Neuronal stem cell (in vitro differentiated cells): ENCODE results near the gene SMIM5.

Experiments
- DNase-seq: peaks from one replicate; pipeline ENCODE4 v3.0.0-alpha.2; 2013; ENCODE audit warnings: low spot score
- H2AFZ ChIP-seq: one replicate; pipeline ENCODE4 v1.6.1; 2013; ENCODE audit warnings: mild to moderate bottlenecking, low read length, inconsistent platforms
- H2AK5ac ChIP-seq: 2 replicates; pipeline ENCODE4 v1.6.1; 2013; ENCODE audit warnings: low read depth, mild to moderate bottlenecking, inconsistent platforms, low read length, moderate library complexity, mixed read lengths
- H2BK120ac ChIP-seq: 2 replicates; pipeline ENCODE4 v1.6.1; 2013; ENCODE audit warnings: low read depth, mild to moderate bottlenecking, inconsistent platforms, low read length, moderate library complexity, mixed read lengths
- H2BK12ac ChIP-seq: one replicate; pipeline ENCODE4 v1.6.1; 2013; ENCODE audit warnings: low read length, inconsistent platforms
- H2BK15ac ChIP-seq: 2 replicates; pipeline ENCODE4 v1.6.1; 2013; ENCODE audit warnings: mild to moderate bottlenecking, low read length, inconsistent platforms, mixed read lengths
- H2BK5ac ChIP-seq: one replicate; pipeline ENCODE4 v1.6.1; 2013; ENCODE audit warnings: inconsistent platforms, mild to moderate bottlenecking, low read length, moderate library complexity
- H3K14ac ChIP-seq: one replicate; pipeline ENCODE4 v1.6.1; 2013; ENCODE audit warnings: low read length, inconsistent platforms
- H3K18ac ChIP-seq: 2 replicates; pipeline ENCODE4 v1.6.1; 2013; ENCODE audit warnings: low read length, inconsistent platforms
- H3K23ac ChIP-seq: 2 replicates; pipeline ENCODE4 v1.6.1; 2013; ENCODE audit warnings: low read depth, mild to moderate bottlenecking, mixed read lengths, low read length, inconsistent platforms; ENCODE audit not compliant: poor library complexity
- H3K27ac ChIP-seq: replicated peaks from 3 replicates; pipeline ENCODE4 v1.5.1; 2013; ENCODE audit warnings: low read length, inconsistent platforms
- H3K27me3 ChIP-seq, 3 experiments: 2 replicates each; pipeline ENCODE4 v1.6.1; 2013; ENCODE audit warnings: low read length in 3 of 3, mild to moderate bottlenecking in 2 of 3, inconsistent platforms in 1 of 3, low read depth in 1 of 3, mixed read lengths in 1 of 3, moderate library complexity in 1 of 3; ENCODE audit not compliant: control insufficient read depth in 3 of 3, insufficient read depth in 3 of 3
- H3K36me3 ChIP-seq, 2 donors: replicated peaks in 1 of 2; 2 replicates each; pipeline ENCODE4 v1.6.1; 2013; ENCODE audit warnings: low read length in 2 of 2; ENCODE audit not compliant: control insufficient read depth in 2 of 2, insufficient read depth in 2 of 2
- H3K4ac ChIP-seq: 2 replicates; pipeline ENCODE4 v1.6.1; 2013; ENCODE audit warnings: inconsistent platforms, mild to moderate bottlenecking, low read length, moderate library complexity
- H3K4me1 ChIP-seq, 2 donors: 1 replicate in 1 of 2; 2 replicates in 1 of 2; pipeline ENCODE4 v1.6.1; 2013; ENCODE audit warnings: low read length in 2 of 2, low read depth in 1 of 2; ENCODE audit not compliant: control insufficient read depth in 2 of 2, insufficient read depth in 1 of 2
- H3K4me2 ChIP-seq: one replicate; pipeline ENCODE4 v1.6.1; 2013; ENCODE audit warnings: mild to moderate bottlenecking, low read length, inconsistent platforms; ENCODE audit not compliant: insufficient read depth, poor library complexity, severe bottlenecking
- H3K4me3 ChIP-seq, 2 donors: 2 replicates each; pipeline ENCODE4 v1.5.1; 2013; ENCODE audit warnings: low read length in 2 of 2, mild to moderate bottlenecking in 2 of 2, inconsistent platforms in 1 of 2, moderate library complexity in 1 of 2
- H3K79me1 ChIP-seq: one replicate; pipeline ENCODE4 v1.6.1; 2013; ENCODE audit warnings: low read depth, mild to moderate bottlenecking, inconsistent platforms, low read length, moderate library complexity
- H3K9ac ChIP-seq: one replicate; pipeline ENCODE4 v1.6.1; 2013; ENCODE audit warnings: mild to moderate bottlenecking, low read depth, low read length, inconsistent platforms; ENCODE audit not compliant: poor library complexity
- H3K9me3 ChIP-seq, 2 donors: replicated peaks in 1 of 2; 2 replicates each; pipeline versions ENCODE3 to v1.6.1; 2013; ENCODE audit warnings: low read length in 2 of 2, mild to moderate bottlenecking in 2 of 2, inconsistent platforms in 1 of 2, low read depth in 1 of 2, mixed read lengths in 1 of 2, moderate library complexity in 1 of 2; ENCODE audit not compliant: control insufficient read depth in 2 of 2, insufficient read depth in 1 of 2
- H4K8ac ChIP-seq: one replicate; pipeline ENCODE4 v1.6.1; 2013; ENCODE audit warnings: low read depth, mild to moderate bottlenecking, inconsistent platforms, low read length, moderate library complexity
- H4K91ac ChIP-seq: one replicate; pipeline ENCODE4 v1.6.1; 2013; ENCODE audit warnings: low read length, low read depth, mild to moderate bottlenecking, inconsistent platforms; ENCODE audit not compliant: poor library complexity
- WGBS, 2 donors: extraction: QIAGEN DNeasy Blood & Tissue Kit; methylation state at CpG; one replicate each; pipeline ENCODE4 v1.1.7; 2013; ENCODE audit warnings: missing lambda C conversion rate in 2 of 2, mixed read lengths in 1 of 2; ENCODE audit not compliant: insufficient read length in 2 of 2, insufficient replicate concordance in 1 of 2; ENCODE audit errors: extremely low coverage in 2 of 2; 5-methylcytosine and 5-hydroxymethylcytosine counted together

SMIM5 gene

GRCh38 chr17:75623386-75623785 is 9.8 kb upstream of the SMIM5 start:
- no CpG with 5 or more reads among the region's 9 CpGs for WGBS, 2 donors
- no peak overlapping the region for H3K9ac ChIP-seq
- no peak for DNase-seq

GRCh38 chr17:75624021-75624420 is 9.2 kb upstream of the SMIM5 start:
- WGBS, 2 donors, result no CpG with 5 or more reads among the region's 12 CpGs
- Histone ChIP-seq H4K8ac (no peak overlapping the region), H3K4me2 (no peak overlapping the region), H4K91ac (no peak overlapping the region), H3K9ac (no peak overlapping the region), H3K27ac (no peak overlapping the region), H2AFZ (no peak overlapping the region), H3K4me1 (peaks cover 6 to 8% of the 10 kb centered on the region in 2 donors), H3K4ac (no peak overlapping the region), H3K27me3 (peaks cover 0 to 3% (median 0%) of the 10 kb centered on the region in 3 experiments), H2BK15ac (no peak overlapping the region), H2BK5ac (no peak overlapping the region), H3K36me3 (peaks cover 0 to 8% of the 10 kb centered on the region in 2 donors), H3K9me3 (no peaks in the 10 kb centered on the region), H2BK12ac (no peak overlapping the region), H3K23ac (peak overlapping the region; percentile 55), H3K79me1 (peaks cover 2% of the 10 kb centered on the region), H2AK5ac (no peak overlapping the region), H2BK120ac (no peak overlapping the region), H3K4me3 (no peak overlapping the region), H3K14ac (no peak overlapping the region), H3K18ac (no peak overlapping the region)
- no peak for DNase-seq

More at GRCh38 chr17:75623386-75623785, 9.8 kb upstream of the SMIM5 start:
- Histone ChIP-seq H2BK15ac (no peak overlapping the region), H3K4me2 (no peak overlapping the region), H3K27me3 (peaks cover 0 to 3% (median 0%) of the 10 kb centered on the region in 3 experiments), H2AFZ (no peak overlapping the region), H3K4me3 (no peak overlapping the region), H3K4ac (no peak overlapping the region), H2BK5ac (no peak overlapping the region), H4K8ac (no peak overlapping the region), H4K91ac (no peak overlapping the region), H3K23ac (no peak overlapping the region), H3K36me3 (peaks cover 0 to 7% of the 10 kb centered on the region in 2 donors), H3K27ac (no peak overlapping the region), H3K14ac (no peak overlapping the region), H2BK12ac (no peak overlapping the region), H2BK120ac (no peak overlapping the region), H3K18ac (no peak overlapping the region), H3K4me1 (peaks cover 6 to 8% of the 10 kb centered on the region in 2 donors), H3K9me3 (no peaks in the 10 kb centered on the region), H2AK5ac (no peak overlapping the region), H3K79me1 (peaks cover 2% of the 10 kb centered on the region)

GRCh38 chr17:75624714-75625345 is 8.4 kb upstream of the SMIM5 start:
- Histone ChIP-seq H2BK15ac (no peak overlapping the region), H3K27me3 (peaks cover 0 to 3% (median 0%) of the 10 kb centered on the region in 3 experiments), H3K9me3 (no peaks in the 10 kb centered on the region), H2BK5ac (no peak overlapping the region), H3K4me3 (no peak overlapping the region), H3K14ac (peak overlapping the region; percentile 6), H3K36me3 (peaks cover 4 to 8% of the 10 kb centered on the region in 2 donors), H4K91ac (no peak overlapping the region), H2AK5ac (peak overlapping the region; percentile 63), H2AFZ (no peak overlapping the region), H3K27ac (no peak overlapping the region), H2BK120ac (peak overlapping the region; percentile 61), H3K4me2 (no peak overlapping the region), H3K4ac (no peak overlapping the region), H3K79me1 (peaks cover 2% of the 10 kb centered on the region), H3K18ac (peak overlapping the region; percentile 76), H4K8ac (peak overlapping the region; percentile 17), H3K23ac (peak overlapping the region; percentile 55), H2BK12ac (peak overlapping the region; percentile 84), H3K4me1 (peaks cover 6 to 8% of the 10 kb centered on the region in 2 donors), H3K9ac (peak overlapping the region; percentile 70)
- DNase-seq, result no peak
- WGBS, 2 donors, result no CpG with 5 or more reads among the region's 23 CpGs

GRCh38 chr17:75625813-75626486 is 7.3 kb upstream of the SMIM5 start:
- H2AFZ ChIP-seq, result no peak overlapping the region
- H2AK5ac ChIP-seq, result peak overlapping the region; percentile 98
- H3K18ac ChIP-seq, result peak overlapping the region; percentile 87
- H3K4me3 ChIP-seq, result no peak overlapping the region
- peak overlapping the region; percentile 1 for H2BK5ac ChIP-seq
- peak overlapping the region; percentile 81 for H3K9ac ChIP-seq
- no peak overlapping the region for H3K4me2 ChIP-seq
- peaks cover 11 to 13% of the 10 kb centered on the region in 2 donors for H3K36me3 ChIP-seq
- peak; percentile 35 for DNase-seq
- H3K14ac ChIP-seq, result no peak overlapping the region
- H3K4me1 ChIP-seq, result peaks cover 6 to 7% of the 10 kb centered on the region in 2 donors
- H3K9me3 ChIP-seq, result no peaks in the 10 kb centered on the region
- H3K79me1 ChIP-seq, result peaks cover 1% of the 10 kb centered on the region
- H4K8ac ChIP-seq, result no peak overlapping the region
- peak overlapping the region; percentile 58 for H2BK15ac ChIP-seq
- no peak overlapping the region for H3K27ac ChIP-seq
- WGBS, 2 donors, result no CpG with 5 or more reads among the region's 15 CpGs
- peak overlapping the region; percentile 84 for H2BK12ac ChIP-seq
- no peaks in the 10 kb centered on the region for H3K27me3 ChIP-seq
- no peak overlapping the region for H4K91ac ChIP-seq
- peak overlapping the region; percentile 95 for H2BK120ac ChIP-seq
- H3K23ac ChIP-seq, result peak overlapping the region; percentile 73
- no peak overlapping the region for H3K4ac ChIP-seq
